NOMO-1 treated with DMSO at 0.1 percent for 48 hours (cell line): ENCODE data around the gene SLC39A2.

Source experiments
- DNase-seq: peaks from one replicate; lab custom pipeline; 2025; ENCODE audit not compliant: unreplicated experiment; lab: John Stamatoyannopoulos, UW

The SLC39A2 gene

GRCh38 chr14:20998674-20999366, at the start of gene SLC39A2:
SLC39A2 (plus strand) TSS chr14:20999293; CDS start chr14:20999447, 154 bp downstream.
- no peak for DNase-seq

GRCh38 chr14:20954736-20955537, 44.2 kb upstream of the SLC39A2 start, which contains the start of gene RNASE2:
RNASE2 (plus strand) TSS chr14:20955487; CDS start chr14:20955772, 285 bp downstream.
- peak; percentile 91 for DNase-seq

- DNase-seq: peak; percentile 91
These were observed 43.6 kb upstream of the SLC39A2 start for GRCh38 chr14:20955538-20955873.

GRCh38 chr14:20956376-20956976, 42.6 kb upstream of the SLC39A2 start:
- no peak for DNase-seq

- peak; percentile 56 for DNase-seq
These were observed 40.1 kb upstream of the SLC39A2 start for GRCh38 chr14:20958946-20959345.

GRCh38 chr14:20969336-20969735, 29.8 kb upstream of the SLC39A2 start:
- DNase-seq: no peak

- DNase-seq: peak; percentile 66
These were observed 28.5 kb upstream of the SLC39A2 start for GRCh38 chr14:20970647-20970982.

GRCh38 chr14:20970983-20971704, 27.9 kb upstream of the SLC39A2 start:
- DNase-seq: peak; percentile 85

- no peak for DNase-seq
These were observed 27.4 kb upstream of the SLC39A2 start for GRCh38 chr14:20971705-20972021.

- no peak for DNase-seq
These were observed 25.6 kb upstream of the SLC39A2 start for GRCh38 chr14:20973501-20973900.

- DNase-seq: no peak
These were observed 22.8 kb upstream of the SLC39A2 start for GRCh38 chr14:20976291-20976690.

GRCh38 chr14:20978687-20979086, 20.4 kb upstream of the SLC39A2 start:
- DNase-seq: no peak

GRCh38 chr14:20980906-20981305, 18.2 kb upstream of the SLC39A2 start:
- no peak for DNase-seq

GRCh38 chr14:20982646-20983369, 16.3 kb upstream of the SLC39A2 start:
- DNase-seq: no peak

GRCh38 chr14:20985650-20986049, 13.4 kb upstream of the SLC39A2 start:
- peak; percentile 72 for DNase-seq

- peak; percentile 55 for DNase-seq
These were observed 12.3 kb upstream of the SLC39A2 start for GRCh38 chr14:20986811-20987210.

GRCh38 chr14:20988717-20989470, 10.2 kb upstream of the SLC39A2 start:
- peak; percentile 69 for DNase-seq

GRCh38 chr14:20989471-20989786, 9.7 kb upstream of the SLC39A2 start:
- DNase-seq: no peak

- DNase-seq: peak; percentile 98
These were observed 9.1 kb upstream of the SLC39A2 start, which contains the start of gene METTL17 for GRCh38 chr14:20989787-20990600. METTL17 (plus strand) TSS chr14:20989980; CDS start chr14:20990003, 23 bp downstream.
